GM23248 (cell line): ENCODE measurements around the gene ATP10A. TPM values are rescaled to one million over a fixed set of nuclear protein-coding genes. Genes with fewer than 3 reads are reported as not detected.

ENCODE experiments used
- DNase-seq: peaks from one replicate; pipeline ENCODE4 v3.0.0-alpha.2; 2015
- H2AFZ ChIP-seq: fragments of 200-600 bp; sonication (generic); 2 replicates; pipeline ENCODE4 v1.6.1; 2016; ENCODE audit warnings: antibody characterized with exemption
- H3F3A ChIP-seq: fragments of 200-600 bp; sonication (generic); 2 replicates; pipeline ENCODE4 v1.6.1; 2016; ENCODE audit warnings: mild to moderate bottlenecking, antibody characterized with exemption, mixed run types; ENCODE audit not compliant: insufficient read depth
- H3K27ac ChIP-seq: fragments of 200-600 bp; sonication (generic); 2 replicates; pipeline ENCODE4 v1.5.1; 2016; ENCODE audit warnings: mild to moderate bottlenecking
- H3K27me3 ChIP-seq: fragments of 200-600 bp; sonication (generic); replicated peaks from 2 replicates; pipeline ENCODE4 v1.6.1; 2016; ENCODE audit warnings: mild to moderate bottlenecking; ENCODE audit not compliant: insufficient read depth
- H3K36me3 ChIP-seq: fragments of 200-600 bp; sonication (generic); 2 replicates; pipeline ENCODE4 v1.6.1; 2016; ENCODE audit warnings: low read depth, mild to moderate bottlenecking
- H3K4me1 ChIP-seq: fragments of 200-600 bp; sonication (generic); 2 replicates; pipeline ENCODE4 v1.6.1; 2016; ENCODE audit warnings: mild to moderate bottlenecking; ENCODE audit not compliant: insufficient read depth
- H3K4me2 ChIP-seq: fragments of 200-600 bp; sonication (generic); one replicate; pipeline ENCODE4 v1.6.1; 2016; ENCODE audit warnings: mild to moderate bottlenecking; ENCODE audit not compliant: unreplicated experiment
- H3K4me3 ChIP-seq: fragments of 200-600 bp; sonication (generic); 2 replicates; pipeline ENCODE4 v1.5.1; 2016; ENCODE audit warnings: mild to moderate bottlenecking
- H3K79me2 ChIP-seq: fragments of 200-600 bp; sonication (generic); 2 replicates; pipeline ENCODE4 v1.6.1; 2016; ENCODE audit warnings: mild to moderate bottlenecking; ENCODE audit not compliant: insufficient read depth
- H3K9ac ChIP-seq: fragments of 200-600 bp; sonication (generic); 2 replicates; pipeline ENCODE4 v1.6.1; 2016; ENCODE audit warnings: mild to moderate bottlenecking
- H3K9me2 ChIP-seq: fragments of 200-600 bp; sonication (generic); 2 replicates; pipeline ENCODE4 v1.6.1; 2016; ENCODE audit warnings: mixed run types, mild to moderate bottlenecking, moderate library complexity; ENCODE audit not compliant: insufficient read depth
- H3K9me3 ChIP-seq: fragments of 200-600 bp; sonication (generic); one replicate; pipeline ENCODE4 v1.6.1; 2017; ENCODE audit warnings: low read depth
- H4K20me1 ChIP-seq: fragments of 200-600 bp; sonication (generic); 2 replicates; pipeline ENCODE4 v1.6.0; 2016; ENCODE audit not compliant: insufficient read depth
- EZH2 ChIP-seq: fragments of 200-600 bp; sonication (generic); IDR thresholded peaks from 2 replicates; pipeline ENCODE4 v1.6.1; 2018; ENCODE audit warnings: antibody characterized with exemption, mild to moderate bottlenecking; ENCODE audit not compliant: insufficient read depth, poor library complexity, severe bottlenecking
- EZH2phosphoT487 ChIP-seq: fragments of 200-600 bp; sonication (generic); IDR thresholded peaks from 2 replicates; pipeline ENCODE4 v1.6.1; 2018; ENCODE audit warnings: antibody characterized with exemption, moderate library complexity, mild to moderate bottlenecking, low read depth; ENCODE audit not compliant: insufficient read depth
- WGBS, 2 experiments: methylation state at CpG; one replicate each; pipeline ENCODE4 v1.1.6; 2015 to 2017; ENCODE audit warnings: low lambda C conversion rate in 2 of 2, low coverage in 1 of 2; ENCODE audit errors: missing lambda C conversion rate in 2 of 2; 5-methylcytosine and 5-hydroxymethylcytosine counted together
- in situ Hi-C: fragments of 300-500 bp; cut with MboI; formaldehyde crosslinking; loops from 2 replicates; pipeline ENCODE4 v1.15.0; 2020
- polyA plus RNA-seq: library from polyadenylated mRNA; unstranded; fragments of >200 nt; fragmentation: Nextera tagmentation; extraction: Ambion mirVana; gene quantifications from 2 replicates; pipeline ENCODE4 v1.2.1, GENCODE V29; 2016
- total RNA-seq: library from RNA; depleted of rRNA; stranded (reverse); fragments of >200 nt; shearing (Covaris generic); gene quantifications from 2 replicates; pipeline ENCODE4 v1.2.3, GENCODE V29; 2014

ATP10A gene
- total and polyA plus RNA-seq, 2 experiments from 2014 or later, result 20.4 to 64.1 TPM

- H3K9me2 ChIP-seq, result no peaks in the 10 kb centered on the region
- peaks cover 29% of the 10 kb centered on the region; the same call in 1 of the 2 replicates for H3K36me3 ChIP-seq
- H3K9ac ChIP-seq, result no peak overlapping the region
- H3K27me3 ChIP-seq, result no peaks in the 10 kb centered on the region
- H2AFZ ChIP-seq, result no peak overlapping the region
- no peak overlapping the region for H3K27ac ChIP-seq
- no peak for TF ChIP-seq EZH2
- no peak for TF ChIP-seq EZH2phosphoT487
- 0 out of 2 replicates have a peak, but pooled peaks cover 3% of the 10 kb centered on the region for H3K79me2 ChIP-seq
- H4K20me1 ChIP-seq, result no peaks in the 10 kb centered on the region
- H3F3A ChIP-seq, result peaks cover 36% of the 10 kb centered on the region
- no peak overlapping the region for H3K4me2 ChIP-seq
- DNase-seq, result peak; percentile 48
- H3K4me1 ChIP-seq, result peaks cover 20% of the 10 kb centered on the region
- H3K4me3 ChIP-seq, result no peak overlapping the region
- in situ Hi-C loops, result no loop called here
- WGBS, 2 experiments, result 84 to 85% methylated on average over 19 of the region's 19 CpGs
- no peaks in the 10 kb centered on the region for H3K9me3 ChIP-seq
Measured at GRCh38 chr15:25693321-25694238, 169.5 kb downstream of the ATP10A start.

- H3K4me2 ChIP-seq, result peak overlapping the region; percentile 26
- H3K4me3 ChIP-seq, result peak overlapping the region; percentile 23; the same call in 1 of the 2 replicates
- H3K27ac ChIP-seq, result peak overlapping the region; percentile 75
- H3F3A ChIP-seq, result peaks cover 40% of the 10 kb centered on the region
- H3K9me2 ChIP-seq, result no peaks in the 10 kb centered on the region
- no peak overlapping the region for H2AFZ ChIP-seq
- in situ Hi-C loops, result no loop called here
- DNase-seq, result peak; percentile 49
- no peaks in the 10 kb centered on the region for H3K27me3 ChIP-seq
- H3K4me1 ChIP-seq, result peaks cover 20% of the 10 kb centered on the region
- H3K36me3 ChIP-seq, result peaks cover 31% of the 10 kb centered on the region; the same call in 1 of the 2 replicates
- no peaks in the 10 kb centered on the region for H4K20me1 ChIP-seq
- WGBS, 2 experiments, result 69 to 71% methylated on average over 13 of the region's 13 CpGs
- no peaks in the 10 kb centered on the region for H3K9me3 ChIP-seq
- TF ChIP-seq EZH2 (no peak), EZH2phosphoT487 (no peak)
- 0 out of 2 replicates have a peak, but pooled peaks cover 3% of the 10 kb centered on the region for H3K79me2 ChIP-seq
- peak overlapping the region; percentile 37; the same call in 1 of the 2 replicates for H3K9ac ChIP-seq
Measured at GRCh38 chr15:25691544-25692430, 171.3 kb downstream of the ATP10A start.

GRCh38 chr15:25690673-25691543 is 172.2 kb downstream of the ATP10A start:
- Histone ChIP-seq H3K4me1 (peaks cover 21% of the 10 kb centered on the region), H3K4me2 (peak overlapping the region; percentile 26), H3K9me3 (no peaks in the 10 kb centered on the region), H3K9ac (peak overlapping the region; percentile 37), H3K27ac (peak overlapping the region; percentile 75), H3K79me2 (0 out of 2 replicates have a peak, but pooled peaks cover 3% of the 10 kb centered on the region), H3F3A (peaks cover 40% of the 10 kb centered on the region), H4K20me1 (no peaks in the 10 kb centered on the region), H3K9me2 (no peaks in the 10 kb centered on the region), H2AFZ (0 out of 2 replicates have a peak overlapping the region, but pooled peaks have one; percentile 25), H3K36me3 (peaks cover 33% of the 10 kb centered on the region), H3K27me3 (no peaks in the 10 kb centered on the region), H3K4me3 (0 out of 2 replicates have a peak overlapping the region, but pooled peaks have one; percentile 23)
- in situ Hi-C loops, result no loop called here
- DNase-seq, result peak; percentile 96
- 37% methylated on average over 18 of the region's 18 CpGs for WGBS, 2 experiments
- TF ChIP-seq EZH2 (no peak), EZH2phosphoT487 (no peak)
